ENCODE data around the gene TPTE.
"Not testable (repeated sequence)": the region's sequence is repeated elsewhere in the genome, so short reads cannot be mapped to it uniquely, and the experiment has no call there.

DNA sequence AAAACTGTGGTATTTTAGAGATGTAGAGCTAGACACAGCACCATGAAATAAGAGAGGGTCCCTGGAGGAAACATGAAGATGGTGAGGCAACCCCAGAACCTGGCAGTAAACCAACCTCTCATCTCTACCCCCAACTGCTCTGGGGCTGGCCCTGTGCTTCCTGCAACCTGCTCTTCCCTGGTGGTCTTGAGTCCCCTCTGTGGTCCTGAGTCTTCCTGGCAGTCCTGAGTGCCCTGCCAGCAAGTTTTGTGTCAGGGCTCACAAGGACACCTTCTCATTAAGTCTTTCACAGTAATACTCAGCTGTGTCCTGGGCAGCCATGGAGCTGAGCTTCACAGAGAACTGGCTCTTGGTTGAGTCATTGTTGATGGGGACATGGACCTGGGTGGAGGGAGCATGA lies 118.4 kb downstream of the TPTE start:
- TF ChIP-seq, protein P1, sequence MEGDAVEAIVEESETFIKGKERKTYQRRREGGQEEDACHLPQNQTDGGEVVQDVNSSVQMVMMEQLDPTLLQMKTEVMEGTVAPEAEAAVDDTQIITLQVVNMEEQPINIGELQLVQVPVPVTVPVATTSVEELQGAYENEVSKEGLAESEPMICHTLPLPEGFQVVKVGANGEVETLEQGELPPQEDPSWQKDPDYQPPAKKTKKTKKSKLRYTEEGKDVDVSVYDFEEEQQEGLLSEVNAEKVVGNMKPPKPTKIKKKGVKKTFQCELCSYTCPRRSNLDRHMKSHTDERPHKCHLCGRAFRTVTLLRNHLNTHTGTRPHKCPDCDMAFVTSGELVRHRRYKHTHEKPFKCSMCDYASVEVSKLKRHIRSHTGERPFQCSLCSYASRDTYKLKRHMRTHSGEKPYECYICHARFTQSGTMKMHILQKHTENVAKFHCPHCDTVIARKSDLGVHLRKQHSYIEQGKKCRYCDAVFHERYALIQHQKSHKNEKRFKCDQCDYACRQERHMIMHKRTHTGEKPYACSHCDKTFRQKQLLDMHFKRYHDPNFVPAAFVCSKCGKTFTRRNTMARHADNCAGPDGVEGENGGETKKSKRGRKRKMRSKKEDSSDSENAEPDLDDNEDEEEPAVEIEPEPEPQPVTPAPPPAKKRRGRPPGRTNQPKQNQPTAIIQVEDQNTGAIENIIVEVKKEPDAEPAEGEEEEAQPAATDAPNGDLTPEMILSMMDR (IDR thresholded peaks at IDR 0.05) = not testable (repeated sequence)
- not testable (repeated sequence) for TF ChIP-seq ZFX (IDR thresholded peaks at IDR 0.05; ENCODE audit: borderline replicate concordance)
